ENCODE results near the gene TSPO. TPM values are rescaled to one million over a fixed set of nuclear protein-coding genes. Genes with fewer than 3 reads are reported as not detected.
A peak's percentile ranks its signal among the peaks of the same experiment; 100 is the strongest.

Gene TSPO
- total and polyA plus RNA-seq, 9 of the 15 experiments (the other 6 are each of a cell fraction or from before 2014, with no cell fraction given): 4.9 to 126 (median 25.3) TPM

GRCh38 chr22:43187171-43188099 lies 36.1 kb downstream of the TSPO start (continued):
- no peak for TF ChIP-seq DMBX1 (CRISPR knock-in tag; IDR thresholded peaks at IDR 0.05; ENCODE audit: borderline replicate concordance)
- TF ChIP-seq SRF (CRISPR knock-in tag; IDR thresholded peaks at IDR 0.05): peak in 1 of 2 experiments; percentile 51; a peak in 1 of 4 replicates
- peak; percentile 52; the same call in 1 of the 2 replicates for TF ChIP-seq ETV5 (CRISPR knock-in tag; IDR thresholded peaks at IDR 0.05; ENCODE audit: low read depth)
- TF ChIP-seq ZNF717 (CRISPR knock-in tag; IDR thresholded peaks at IDR 0.05): no peak
- peak; percentile 68 for TF ChIP-seq XRCC5 (IDR thresholded peaks at IDR 0.05; ENCODE audit: low read depth, low read length)
- peak; percentile 84 for TF ChIP-seq SUPT5H (IDR thresholded peaks at IDR 0.05)
- TF ChIP-seq ZZZ3 (IDR thresholded peaks at IDR 0.05): 0 out of 2 replicates have a peak, but pooled peaks have one; percentile 32
- no peak for TF ChIP-seq STAT5B (CRISPR knock-in tag; IDR thresholded peaks at IDR 0.05)
- peak; percentile 92 for TF ChIP-seq CXXC5 (CRISPR knock-in tag; IDR thresholded peaks at IDR 0.05)
- TF ChIP-seq CTCFL (IDR thresholded peaks at IDR 0.05; ENCODE audit: borderline replicate concordance, insufficient read depth, low read depth, low read length, poor library complexity, severe bottlenecking): peak; percentile 84
- peak; percentile 76 for TF ChIP-seq CTBP1 (IDR thresholded peaks at IDR 0.05; ENCODE audit: borderline replicate concordance)
- TF ChIP-seq KDM4B (IDR thresholded peaks at IDR 0.05; ENCODE audit: borderline replicate concordance in 2 of 2, low read depth in 1 of 2): peak in 1 of 2 experiments; percentile 83; a peak in 1 of 4 replicates
- peak; percentile 95 for TF ChIP-seq GABPA (tag; conservative IDR thresholded peaks at IDR 0.05; ENCODE audit: low read depth)
- TF ChIP-seq ZNF766 (CRISPR knock-in tag; conservative IDR thresholded peaks at IDR 0.05): peak; percentile 61; the same call in 1 of the 2 replicates
- TF ChIP-seq EP400 (IDR thresholded peaks at IDR 0.05): peak; percentile 81
- TF ChIP-seq MEIS2 (IDR thresholded peaks at IDR 0.05; ENCODE audit: partially characterized antibody): peak; percentile 74
- peak; percentile 89 for TF ChIP-seq ZFX (CRISPR knock-in tag; IDR thresholded peaks at IDR 0.05)
- peak; percentile 38 for TF ChIP-seq HDAC3 (IDR thresholded peaks at IDR 0.05; ENCODE audit: borderline replicate concordance, partially characterized antibody)
- TF ChIP-seq ZNF175 (CRISPR knock-in tag; IDR thresholded peaks at IDR 0.05; ENCODE audit: low read depth): 0 out of 2 replicates have a peak, but pooled peaks have one; percentile 1
- peak; percentile 83 for TF ChIP-seq RBFOX2 (IDR thresholded peaks at IDR 0.05; ENCODE audit: low read depth, low read length)
- TF ChIP-seq ZFP36 (IDR thresholded peaks at IDR 0.05; ENCODE audit: low read depth, low read length, partially characterized antibody): peak; percentile 43
- TF ChIP-seq SP1 (CRISPR knock-in tag; IDR thresholded peaks at IDR 0.05): peak; percentile 67
- TF ChIP-seq MAZ (CRISPR knock-in tag; conservative IDR thresholded peaks at IDR 0.05 in 1 of 2, IDR thresholded peaks at IDR 0.05 in 1 of 2): peak; percentile 87 to 91
- no peak for TF ChIP-seq IFI16 (CRISPR knock-in tag; IDR thresholded peaks at IDR 0.05)
- TF ChIP-seq HNRNPL (IDR thresholded peaks at IDR 0.05; ENCODE audit: low read depth, low read length): no peak
- no peak for TF ChIP-seq PHB (CRISPR knock-in tag; IDR thresholded peaks at IDR 0.05)
- no peak for TF ChIP-seq NFIX (CRISPR knock-in tag; IDR thresholded peaks at IDR 0.05; ENCODE audit: low read depth)
